Mesodermal cell (in vitro differentiated cells): Measurements from ENCODE around the gene BUD23.
A peak's percentile ranks its signal among the peaks of the same experiment; 100 is the strongest.
"Not testable (repeated sequence)": the region's sequence is repeated elsewhere in the genome, so short reads cannot be mapped to it uniquely, and the experiment has no call there.

ENCODE experiments used
- H3K27ac ChIP-seq: 2 replicates; pipeline ENCODE4 v1.7.0; 2013; ENCODE audit warnings: mild to moderate bottlenecking, low read depth, low read length, moderate library complexity; ENCODE audit not compliant: severe bottlenecking
- H3K36me3 ChIP-seq: 2 replicates; pipeline ENCODE4 v1.7.1; 2013; ENCODE audit warnings: mild to moderate bottlenecking, low read length, moderate library complexity; ENCODE audit not compliant: control insufficient read depth, insufficient read depth
- H3K4me1 ChIP-seq: one replicate; pipeline ENCODE4 v1.7.1; 2013; ENCODE audit warnings: mild to moderate bottlenecking, low read length; ENCODE audit not compliant: insufficient read depth, control insufficient read depth, poor library complexity, severe bottlenecking
- H3K4me3 ChIP-seq: 2 replicates; pipeline ENCODE4 v1.7.0; 2013; ENCODE audit warnings: low read length, control low read depth, mild to moderate bottlenecking; ENCODE audit not compliant: insufficient read depth, poor library complexity, severe bottlenecking; ENCODE audit errors: extremely low read depth
- H3K9me3 ChIP-seq: 2 replicates; pipeline ENCODE4 v1.7.1; 2013; ENCODE audit warnings: mild to moderate bottlenecking, low read length, moderate library complexity; ENCODE audit not compliant: control insufficient read depth
- WGBS, 2 experiments: methylation state at CpG; one replicate each; pipeline ENCODE4 v1.1.5; 2013; ENCODE audit warnings: missing lambda C conversion rate in 2 of 2; ENCODE audit not compliant: insufficient coverage in 2 of 2; 5-methylcytosine and 5-hydroxymethylcytosine counted together

The BUD23 gene

DNA sequence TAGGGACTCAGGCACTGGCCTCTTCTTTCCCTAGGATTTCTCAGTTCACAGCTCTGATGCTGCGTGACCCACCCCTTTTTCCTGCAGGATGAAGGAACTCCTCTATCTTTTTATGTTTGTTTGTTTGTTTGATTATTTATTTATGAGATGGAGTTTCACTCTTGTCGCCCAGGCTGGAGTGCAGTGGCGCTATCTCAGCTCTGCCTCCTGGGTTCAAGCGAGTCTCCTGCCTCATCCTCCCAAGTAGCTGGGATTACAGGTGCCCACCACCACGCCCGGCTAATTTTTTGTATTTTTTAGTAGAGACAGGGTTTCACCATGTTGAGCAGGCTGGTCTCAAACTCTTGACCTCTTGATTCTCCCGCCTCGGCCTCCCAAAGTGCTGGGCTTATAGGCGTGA is 37.0 kb downstream of the BUD23 start:
- H3K9me3 ChIP-seq, H3K4me3 ChIP-seq, H3K36me3 ChIP-seq, H3K27ac ChIP-seq: not testable (repeated sequence)
- WGBS, 2 experiments = 88 to 97% methylated on average over 7 of the region's 9 CpGs
- H3K4me1 ChIP-seq = peaks cover 25% of the 10 kb centered on the region

DNA sequence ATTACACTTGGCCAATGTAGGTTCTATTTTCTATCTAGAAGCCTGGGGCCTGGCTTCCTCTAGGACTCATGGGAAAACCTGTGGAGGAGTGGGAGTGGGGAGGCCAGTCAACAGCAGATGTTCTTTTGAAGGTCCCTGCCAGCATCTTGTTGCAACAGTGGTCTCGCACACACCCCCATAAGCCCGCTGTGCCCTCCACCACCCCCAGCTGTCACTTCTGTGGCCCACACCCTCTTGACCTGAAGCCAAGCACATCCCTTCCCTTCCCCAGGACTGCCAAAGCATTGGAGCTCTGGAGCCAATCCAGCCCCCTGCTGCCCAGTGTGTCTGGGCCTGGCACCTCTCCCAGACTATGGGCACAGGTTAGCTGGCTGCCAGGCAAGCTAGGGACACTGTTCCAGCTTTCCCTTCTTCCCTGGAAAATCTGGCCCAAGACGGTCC is 38.0 kb downstream of the BUD23 start:
- 88 to 96% methylated on average over 3 of the region's 3 CpGs for WGBS, 2 experiments
- Histone ChIP-seq H3K36me3 (no peaks in the 10 kb centered on the region), H3K4me1 (peaks cover 15% of the 10 kb centered on the region), H3K9me3 (no peaks in the 10 kb centered on the region), H3K27ac (no peak overlapping the region), H3K4me3 (no peak overlapping the region)

DNA sequence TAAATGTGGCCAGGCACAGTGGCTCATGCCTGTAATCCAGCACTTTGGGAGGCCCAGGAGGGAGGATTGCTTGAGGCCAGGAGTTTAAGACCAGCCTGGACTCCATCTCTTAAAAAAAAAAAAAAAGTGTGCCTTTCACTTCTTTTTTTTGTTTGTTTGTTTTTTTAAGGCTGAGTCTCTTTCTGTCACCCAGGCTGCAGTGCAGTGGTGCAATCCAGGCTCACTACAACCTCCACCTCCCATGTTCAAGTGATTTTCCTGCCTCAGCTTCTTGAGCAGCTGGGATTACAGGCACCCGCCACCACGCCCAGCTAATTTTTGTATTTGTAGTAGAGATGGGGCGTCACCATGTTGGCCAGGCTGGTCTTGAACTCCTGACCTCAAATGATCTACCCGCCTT is 38.8 kb downstream of the BUD23 start:
- not testable (repeated sequence) for H3K4me1 ChIP-seq, H3K4me3 ChIP-seq, H3K27ac ChIP-seq, H3K36me3 ChIP-seq, H3K9me3 ChIP-seq
- WGBS, 2 experiments = 73 to 80% methylated on average over 1 to 2 of the region's 4 CpGs

DNA sequence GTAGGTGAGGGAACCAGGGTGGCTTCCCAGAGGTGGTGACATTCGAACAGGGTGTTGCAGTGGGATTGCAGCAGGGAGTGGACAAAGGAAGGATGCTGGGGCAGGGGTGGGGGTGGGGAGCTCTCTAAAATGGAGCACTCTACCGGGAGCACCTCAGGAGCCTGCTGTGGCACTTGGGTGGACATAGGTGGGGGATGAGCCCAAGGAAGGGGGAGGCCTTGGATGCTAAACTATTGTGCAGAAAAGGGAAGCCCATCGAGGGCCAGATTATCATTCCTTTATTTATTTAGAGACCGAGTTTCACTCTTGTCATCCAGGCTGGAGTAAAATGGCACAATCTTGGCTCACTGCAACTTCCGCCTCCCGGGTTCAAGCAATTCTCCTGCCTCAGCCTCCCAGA is 39.4 kb downstream of the BUD23 start:
- no peaks in the 10 kb centered on the region for H3K9me3 ChIP-seq
- WGBS, 2 experiments = 82 to 88% methylated on average over 3 to 5 of the region's 6 CpGs
- H3K36me3 ChIP-seq = no peaks in the 10 kb centered on the region
- H3K4me1 ChIP-seq = peaks cover 7% of the 10 kb centered on the region
- H3K4me3 ChIP-seq = no peak overlapping the region
- no peak overlapping the region for H3K27ac ChIP-seq

DNA sequence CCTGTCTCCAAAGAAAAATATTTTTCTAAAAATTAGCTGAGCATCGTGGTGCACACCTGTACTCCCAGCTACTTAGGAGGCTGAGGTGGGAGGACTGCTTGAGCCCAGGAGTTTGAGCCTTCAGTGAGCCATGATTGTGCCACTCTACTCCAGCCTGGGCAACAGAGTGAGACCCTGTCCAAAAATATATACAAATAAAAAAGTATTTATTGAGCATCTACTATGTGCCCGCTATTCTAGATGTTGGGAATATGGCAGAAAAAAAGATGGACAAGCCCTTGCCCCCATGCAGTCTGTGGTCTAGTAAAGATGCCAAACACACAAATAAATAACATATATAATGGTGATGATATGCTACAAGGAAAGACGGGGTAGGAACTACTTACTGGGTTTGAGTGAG is 40.4 kb downstream of the BUD23 start:
- H3K4me3 ChIP-seq = no peak overlapping the region
- no peak overlapping the region for H3K27ac ChIP-seq
- 100% methylated on average over 1 of the region's 3 CpGs; no CpG with 5 or more reads in 1 of the 2 experiments for WGBS, 2 experiments
- H3K4me1 ChIP-seq = no peaks in the 10 kb centered on the region
- H3K9me3 ChIP-seq = no peaks in the 10 kb centered on the region
- no peaks in the 10 kb centered on the region for H3K36me3 ChIP-seq

DNA sequence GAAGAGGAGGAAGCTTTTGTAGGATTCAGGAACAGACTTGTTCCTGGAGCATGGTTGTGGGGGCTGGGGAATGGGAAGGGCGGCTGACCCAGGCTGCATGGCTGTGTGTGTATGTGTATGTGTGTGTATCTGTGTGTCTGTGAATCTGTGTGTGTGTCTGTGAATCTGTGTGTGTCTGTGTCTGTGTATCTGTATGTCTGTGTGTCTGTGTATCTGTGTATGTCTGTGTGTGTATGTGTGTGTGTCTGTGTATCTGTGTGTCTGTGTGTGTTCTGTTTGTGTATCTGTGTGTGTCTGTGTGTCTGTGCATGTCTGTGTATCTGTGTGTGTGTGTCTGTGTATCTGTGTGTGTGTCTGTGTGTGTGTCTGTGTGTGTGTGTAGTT is 42.7 kb downstream of the BUD23 start:
- Histone ChIP-seq H3K27ac (no peak overlapping the region), H3K4me3 (no peak overlapping the region), H3K9me3 (no peaks in the 10 kb centered on the region), H3K36me3 (no peaks in the 10 kb centered on the region), H3K4me1 (no peaks in the 10 kb centered on the region)
- WGBS, 2 experiments = 92 to 100% methylated on average over 1 of the region's 1 CpG

DNA sequence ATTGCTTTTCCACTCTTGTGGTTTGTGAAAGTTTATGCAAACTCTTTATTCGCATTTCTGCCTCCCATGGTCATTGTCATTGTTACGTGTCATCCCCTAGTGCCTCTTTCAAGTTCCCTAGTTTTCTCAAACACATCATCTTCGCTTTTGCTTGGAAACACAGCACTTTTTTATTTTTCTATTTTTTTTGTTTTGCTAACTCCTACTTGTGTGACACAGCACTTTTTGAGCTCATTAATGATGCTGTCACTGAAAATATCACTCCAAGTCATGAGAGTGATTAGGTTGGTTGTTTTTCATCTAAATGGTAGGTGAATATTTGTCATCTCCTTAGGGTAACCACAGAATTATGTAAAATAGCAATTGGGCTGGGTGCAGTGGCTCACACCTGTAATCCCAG is 44.6 kb downstream of the BUD23 start:
- H3K4me1 ChIP-seq = no peaks in the 10 kb centered on the region
- no peak overlapping the region for H3K4me3 ChIP-seq
- no peak overlapping the region for H3K27ac ChIP-seq
- WGBS, 2 experiments = 63 to 79% methylated on average over 2 to 3 of the region's 3 CpGs
- no peaks in the 10 kb centered on the region for H3K9me3 ChIP-seq
- H3K36me3 ChIP-seq = no peaks in the 10 kb centered on the region

DNA sequence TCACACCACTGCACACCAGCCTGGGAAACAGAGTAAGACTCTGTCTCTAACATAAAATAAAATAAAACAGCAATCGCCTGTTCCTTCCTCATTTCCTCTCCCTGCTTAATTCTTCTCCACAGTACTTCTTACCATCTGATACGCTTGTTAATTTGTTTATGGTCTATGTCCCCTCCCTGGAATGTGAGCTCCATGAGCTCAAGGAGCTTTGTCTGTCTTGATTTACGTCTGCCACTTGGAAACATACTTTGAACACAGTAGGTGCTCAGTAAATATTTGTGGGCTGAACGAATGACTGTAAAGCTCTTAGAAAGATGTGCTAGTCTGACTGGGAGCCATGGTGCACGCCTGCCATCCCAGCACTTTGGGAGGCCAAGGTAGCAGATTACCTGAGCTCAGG is 45.2 kb downstream of the BUD23 start:
- no peak overlapping the region for H3K4me3 ChIP-seq
- WGBS, 2 experiments = 68 to 74% methylated on average over 3 to 5 of the region's 5 CpGs
- H3K27ac ChIP-seq = no peak overlapping the region
- H3K36me3 ChIP-seq = no peaks in the 10 kb centered on the region
- H3K9me3 ChIP-seq = no peaks in the 10 kb centered on the region
- H3K4me1 ChIP-seq = no peaks in the 10 kb centered on the region

DNA sequence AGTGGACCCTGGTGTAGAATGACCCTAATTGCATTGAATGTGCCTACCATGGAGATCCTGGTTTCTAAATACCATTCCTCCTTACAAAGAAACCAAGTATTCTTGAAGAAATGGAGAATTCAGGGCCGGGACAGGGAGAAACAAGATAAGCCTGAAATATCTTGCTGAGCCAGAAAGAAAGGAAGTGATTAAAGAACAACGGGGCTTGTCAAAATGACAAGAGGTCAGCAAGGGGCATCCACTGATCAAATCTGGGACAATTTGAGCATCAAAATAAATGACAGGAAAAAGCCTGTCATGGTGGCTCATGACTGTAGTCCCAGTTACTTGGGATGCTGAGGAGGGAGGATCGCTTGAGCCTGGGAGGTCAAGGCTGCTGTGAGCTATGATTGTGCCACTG is 47.1 kb downstream of the BUD23 start:
- Histone ChIP-seq H3K9me3 (no peaks in the 10 kb centered on the region), H3K27ac (peak overlapping the region; percentile 57), H3K4me3 (no peak overlapping the region), H3K36me3 (peaks cover under 1% of the 10 kb centered on the region), H3K4me1 (no peaks in the 10 kb centered on the region)
- 49 to 53% methylated on average over 3 of the region's 3 CpGs for WGBS, 2 experiments

DNA sequence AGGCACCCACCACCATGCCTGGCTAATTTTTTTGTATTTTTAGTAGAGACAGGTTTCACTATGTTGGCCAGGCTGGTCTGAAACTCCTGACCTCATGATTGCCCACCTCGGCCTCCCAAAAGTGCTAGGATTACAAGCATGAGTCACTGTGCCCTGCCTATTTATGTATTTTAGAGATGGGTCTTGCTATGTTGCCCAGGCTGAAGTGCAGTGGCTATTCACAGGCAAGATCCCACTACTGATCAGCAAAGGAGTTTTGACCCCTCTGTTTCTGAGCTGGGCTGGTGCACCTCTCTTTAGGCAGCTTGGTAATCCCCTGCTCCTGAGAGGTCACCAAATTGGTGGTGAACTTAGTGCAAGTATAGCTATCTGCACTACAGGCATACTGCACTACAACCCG is 49.0 kb downstream of the BUD23 start:
- no peaks in the 10 kb centered on the region for H3K4me1 ChIP-seq
- 83 to 100% methylated on average over 1 to 2 of the region's 2 CpGs for WGBS, 2 experiments
- no peaks in the 10 kb centered on the region for H3K9me3 ChIP-seq
- no peak overlapping the region for H3K4me3 ChIP-seq
- H3K27ac ChIP-seq = no peak overlapping the region
- peaks cover 18% of the 10 kb centered on the region for H3K36me3 ChIP-seq

DNA sequence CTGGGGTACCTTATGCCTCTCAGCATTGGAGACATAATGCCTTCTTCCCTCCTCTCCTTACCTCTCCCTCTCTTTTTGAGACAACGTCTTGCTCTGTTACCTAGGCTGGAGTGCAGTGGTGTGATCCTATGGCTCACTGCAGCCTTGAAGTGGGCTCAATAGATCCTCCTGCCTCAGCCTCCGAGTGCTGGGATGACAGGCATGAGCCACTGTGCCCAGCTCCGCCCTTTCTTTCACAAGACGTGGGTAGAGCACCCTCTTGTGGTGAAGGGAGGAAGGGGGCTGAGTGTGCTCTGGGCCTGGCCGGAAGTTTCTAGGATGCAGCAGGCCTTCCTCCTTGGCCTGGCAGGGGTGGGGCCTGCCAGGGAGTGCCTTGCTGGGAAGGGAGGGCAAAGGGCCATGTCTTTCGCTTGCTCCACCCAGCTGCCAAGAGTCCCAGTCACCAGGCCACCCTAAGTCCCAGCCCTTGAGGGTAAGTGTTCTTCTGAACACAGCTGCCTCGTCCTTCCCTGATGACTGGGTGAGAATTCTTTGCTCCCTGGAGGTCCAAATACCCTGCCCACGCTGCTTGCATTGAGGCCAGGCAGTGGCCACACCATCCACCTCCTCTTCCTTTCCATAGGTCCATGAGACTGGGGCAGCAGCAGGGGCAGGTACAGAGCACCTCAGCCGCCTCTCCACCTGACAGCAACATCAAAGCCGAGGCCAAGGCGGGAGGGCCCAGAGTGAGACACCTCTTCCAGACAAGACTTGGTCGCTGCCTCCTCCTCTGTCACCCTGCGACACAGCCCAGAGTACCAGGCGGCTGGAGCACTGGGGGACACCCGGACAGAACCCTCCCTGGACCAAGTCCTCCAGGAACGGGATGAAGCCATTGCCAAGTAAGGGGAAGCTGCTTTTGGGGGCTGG is 51.5 kb downstream of the BUD23 start:
- H3K4me3 ChIP-seq = no peak overlapping the region
- 72 to 76% methylated on average over 12 to 14 of the region's 16 CpGs for WGBS, 2 experiments
- H3K4me1 ChIP-seq = peaks cover 3% of the 10 kb centered on the region
- H3K9me3 ChIP-seq = no peaks in the 10 kb centered on the region
- no peak overlapping the region for H3K27ac ChIP-seq
- peaks cover 18% of the 10 kb centered on the region for H3K36me3 ChIP-seq
